IMR-90 (cell line): ENCODE measurements around the gene ZFYVE28. TPM values are rescaled to one million over a fixed set of nuclear protein-coding genes. Genes with fewer than 3 reads are reported as not detected.

Experiments
- ATAC-seq: fragments of 200-7000 bp; cut with Tn5 transposase; 2 replicates; pipeline ENCODE4 v1.9.1; 2020; ENCODE audit warnings: low read depth, mild to moderate bottlenecking, moderate library complexity
- BruUV-seq: library from RNA; stranded (reverse); fragments of 400-500 nt; replicated peaks from 2 replicates; lab custom pipeline; 2021; lab: Mats Ljungman, UMichigan
- CTCF ChIA-PET: fragments of 300-600 bp; formaldehyde crosslinking; extraction: SDS; loops from one replicate; lab custom pipeline; 2021; ENCODE audit warnings: antibody characterized with exemption; lab: Yijun Ruan, JAX
- POLR2A ChIA-PET: fragments of 300-600 bp; sonication (Branson Sonifier 250); formaldehyde crosslinking; loops from one replicate; lab custom pipeline; 2022; ENCODE audit warnings: antibody characterized with exemption; ENCODE audit not compliant: unreplicated experiment; lab: Charles Lee
- DNase-seq: peaks from one replicate; pipeline ENCODE4 v3.0.0; 2013
- H2AFZ ChIP-seq: replicated peaks from 2 replicates; pipeline ENCODE3; 2013; ENCODE audit warnings: low read length, mild to moderate bottlenecking; ENCODE audit not compliant: poor library complexity
- H2AK5ac ChIP-seq: 2 replicates; pipeline ENCODE4 v1.6.1; 2013; ENCODE audit warnings: low read depth, low read length, inconsistent platforms
- H2AK9ac ChIP-seq: replicated peaks from 2 replicates; pipeline ENCODE3; 2013; ENCODE audit warnings: mild to moderate bottlenecking, low read depth, low read length, moderate library complexity; ENCODE audit not compliant: poor library complexity
- H2BK120ac ChIP-seq: 2 replicates; pipeline ENCODE4 v1.6.1; 2013; ENCODE audit warnings: low read depth, low read length, inconsistent platforms
- H2BK15ac ChIP-seq: 3 replicates; pipeline ENCODE4 v1.6.1; 2013; ENCODE audit warnings: low read depth, low read length, inconsistent platforms
- H2BK20ac ChIP-seq: 2 replicates; pipeline ENCODE4 v1.6.1; 2013; ENCODE audit warnings: low read depth, mild to moderate bottlenecking, inconsistent platforms, low read length, moderate library complexity
- H2BK5ac ChIP-seq: 2 replicates; pipeline ENCODE4 v1.6.1; 2013; ENCODE audit warnings: mild to moderate bottlenecking, low read depth, low read length, inconsistent platforms; ENCODE audit not compliant: poor library complexity, severe bottlenecking
- H3K14ac ChIP-seq: replicated peaks from 2 replicates; pipeline ENCODE4 v1.6.1; 2013; ENCODE audit warnings: low read depth, low read length, inconsistent platforms
- H3K18ac ChIP-seq: 2 replicates; pipeline ENCODE4 v1.6.1; 2013; ENCODE audit warnings: low read depth, low read length, control low read depth
- H3K23ac ChIP-seq: 2 replicates; pipeline ENCODE4 v1.6.1; 2013; ENCODE audit warnings: low read depth, low read length, inconsistent platforms
- H3K27ac ChIP-seq: 2 replicates; pipeline ENCODE4 v1.5.1; 2013; ENCODE audit warnings: mild to moderate bottlenecking, control low read depth, low read length; ENCODE audit not compliant: insufficient read depth
- H3K27me3 ChIP-seq: 2 replicates; pipeline ENCODE4 v1.6.1; 2013; ENCODE audit warnings: low read length; ENCODE audit not compliant: control insufficient read depth, insufficient read depth
- H3K36me3 ChIP-seq: 2 replicates; pipeline ENCODE4 v1.6.1; 2013; ENCODE audit warnings: low read length, mixed read lengths; ENCODE audit not compliant: control insufficient read depth, insufficient read depth
- H3K4ac ChIP-seq: 2 replicates; pipeline ENCODE4 v1.6.1; 2013; ENCODE audit warnings: low read depth, low read length, inconsistent platforms
- H3K4me1 ChIP-seq: 2 replicates; pipeline ENCODE4 v1.6.1; 2013; ENCODE audit warnings: low read length, mixed read lengths; ENCODE audit not compliant: control insufficient read depth, insufficient read depth
- H3K4me2 ChIP-seq: 2 replicates; pipeline ENCODE4 v1.6.1; 2013; ENCODE audit warnings: low read depth, mild to moderate bottlenecking, control low read depth, low read length, moderate library complexity
- H3K4me3 ChIP-seq: 2 replicates; pipeline ENCODE4 v1.5.1; 2013; ENCODE audit warnings: low read depth, mild to moderate bottlenecking, control low read depth, low read length, moderate library complexity; ENCODE audit not compliant: insufficient read depth
- H3K56ac ChIP-seq: 2 replicates; pipeline ENCODE4 v1.6.1; 2013; ENCODE audit warnings: low read length, inconsistent platforms; ENCODE audit not compliant: insufficient read depth; ENCODE audit errors: extremely low read depth
- H3K79me1 ChIP-seq, 2 experiments: 2 replicates each; pipeline ENCODE4 v1.6.1; 2013; ENCODE audit warnings: low read length in 2 of 2, inconsistent platforms in 1 of 2, low read depth in 1 of 2
- H3K9ac ChIP-seq: 2 replicates; pipeline ENCODE4 v1.6.1; 2013; ENCODE audit warnings: low read depth, low read length, control low read depth
- H3K9me1 ChIP-seq: 2 replicates; pipeline ENCODE4 v1.6.1; 2013; ENCODE audit warnings: low read length, inconsistent platforms; ENCODE audit not compliant: insufficient read depth
- H3K9me3 ChIP-seq: 2 replicates; pipeline ENCODE4 v1.6.1; 2013; ENCODE audit warnings: low read length; ENCODE audit not compliant: control insufficient read depth, insufficient read depth
- H4K20me1 ChIP-seq: 2 replicates; pipeline ENCODE4 v1.6.1; 2013; ENCODE audit warnings: low read length, inconsistent platforms; ENCODE audit not compliant: insufficient read depth
- H4K5ac ChIP-seq: 2 replicates; pipeline ENCODE4 v1.6.1; 2013; ENCODE audit warnings: mild to moderate bottlenecking, low read depth, low read length, control low read depth
- H4K8ac ChIP-seq, 2 experiments: 2 replicates each; pipeline ENCODE4 v1.6.1; 2013; ENCODE audit warnings: low read depth in 2 of 2, low read length in 2 of 2, control low read depth in 1 of 2, inconsistent platforms in 1 of 2
- H4K91ac ChIP-seq: 2 replicates; pipeline ENCODE4 v1.6.1; 2013; ENCODE audit warnings: low read depth, low read length, inconsistent platforms; ENCODE audit not compliant: insufficient read depth
- CTCF ChIP-seq: conservative IDR thresholded peaks from 2 replicates; pipeline ENCODE4 v1.5.1; 2012; ENCODE audit warnings: mild to moderate bottlenecking, low read depth, low read length, improper control_type of control experiment
- ELK1 ChIP-seq: fragments of 150-350 bp; IDR thresholded peaks from 2 replicates; pipeline ENCODE4 v1.6.1; 2016; ENCODE audit warnings: low read depth, mild to moderate bottlenecking, low read length, moderate library complexity, borderline replicate concordance
- FOS ChIP-seq: fragments of 150-350 bp; IDR thresholded peaks from 2 replicates; pipeline ENCODE4 v1.6.1; 2016; ENCODE audit warnings: low read depth, low read length
- MAFK ChIP-seq: IDR thresholded peaks from 2 replicates; pipeline ENCODE4 v1.6.1; 2012; ENCODE audit warnings: low read depth, low read length, improper control_type of control experiment
- POLR2A ChIP-seq: IDR thresholded peaks from 2 replicates; pipeline ENCODE4 v1.6.1; 2012; ENCODE audit warnings: mild to moderate bottlenecking, low read depth, low read length
- WGBS, 2 experiments: methylation state at CpG; one replicate each; pipeline versions ENCODE4 v1.1.5 to v1.1.7; 2013; ENCODE audit warnings: missing lambda C conversion rate in 2 of 2; ENCODE audit not compliant: insufficient read length in 1 of 2; ENCODE audit errors: extremely low coverage in 2 of 2; 5-methylcytosine and 5-hydroxymethylcytosine counted together
- dilution Hi-C: fragments of 300-500 bp; cut with HindIII; formaldehyde crosslinking; loops from one replicate; pipeline ENCODE4 v1.14.3; 2018; ENCODE audit warnings: low sequenced_read_pairs; ENCODE audit not compliant: unreplicated experiment
- in situ Hi-C: fragments of 300-500 bp; cut with MboI; formaldehyde crosslinking; loops from 3 replicates; pipeline ENCODE4 v1.14.3; 2019; ENCODE audit warnings: low sequenced_read_pairs, inconsistent platforms, mixed read lengths
- intact Hi-C: fragments of 100-400 bp; cut with micrococcal nuclease; formaldehyde crosslinking; loops from 2 replicates; pipeline ENCODE4 v1.10.0; 2022
- polyA plus RNA-seq, 3 experiments: library from polyadenylated mRNA; depleted of rRNA; stranded (reverse); fragments of >200 nt; gene quantifications; 2 replicates each; pipeline ENCODE4 v1.2.3, GENCODE V29; 2012; ENCODE audit warnings: low replicate concordance in 1 of 3
- total RNA-seq: library from RNA; depleted of rRNA; stranded (reverse); fragments of >200 nt; gene quantifications from 2 replicates; pipeline ENCODE4 v1.2.3, GENCODE V29; 2012

The ZFYVE28 gene
- total and polyA plus RNA-seq, 2 of the 4 experiments (the other 2 are of a cell fraction) = 0.36 to 1.2 TPM

GRCh38 chr4:2385516-2385915 is 32.9 kb downstream of the ZFYVE28 start:
- ATAC-seq = no peak
- in situ Hi-C loops = no loop called here

More at GRCh38 chr4:2385516-2385915, 32.9 kb downstream of the ZFYVE28 start:
- no peak overlapping the region for H2BK5ac ChIP-seq
- H3K4ac ChIP-seq = no peak overlapping the region
- H2AK5ac ChIP-seq = no peak overlapping the region
- H4K20me1 ChIP-seq = no peaks in the 10 kb centered on the region
- BruUV-seq = no TSS peak
- no peak overlapping the region for H4K8ac ChIP-seq
- H3K27ac ChIP-seq = no peak overlapping the region
- DNase-seq = no peak
- H3K36me3 ChIP-seq = no peaks in the 10 kb centered on the region
- TF ChIP-seq ELK1 (no peak), CTCF (no peak), POLR2A (no peak), MAFK (no peak), FOS (no peak)
- H2AFZ ChIP-seq = no peak overlapping the region
- intact Hi-C loops = no loop called here
- dilution Hi-C loops = no loop called here
- H3K23ac ChIP-seq = no peak overlapping the region
- H2AK9ac ChIP-seq = no peak overlapping the region
- peaks cover 54% of the 10 kb centered on the region for H3K27me3 ChIP-seq
- H2BK15ac ChIP-seq = no peak overlapping the region
- H3K79me1 ChIP-seq = no peaks in the 10 kb centered on the region
- H3K9ac ChIP-seq = no peak overlapping the region
- no peak overlapping the region for H3K4me2 ChIP-seq
- no peak overlapping the region for H4K91ac ChIP-seq
- no peak overlapping the region for H3K18ac ChIP-seq
- no peak overlapping the region for H2BK120ac ChIP-seq
- no peaks in the 10 kb centered on the region for H3K4me1 ChIP-seq
- no peak overlapping the region for H2BK20ac ChIP-seq
- ChIA-PET POLR2A (no interaction called here), CTCF (interaction anchor here (0.6 kb wide), 1 partner anchor 9 kb away, joined by 7 read pairs; no protein-coding TSS in a partner anchor)
- H3K9me1 ChIP-seq = no peaks in the 10 kb centered on the region
- H4K5ac ChIP-seq = no peak overlapping the region
- no peak overlapping the region for H3K4me3 ChIP-seq
- no peak overlapping the region for H3K14ac ChIP-seq
- H3K56ac ChIP-seq = no peak overlapping the region
- WGBS, 2 experiments = 79% methylated on average over 5 of the region's 8 CpGs; no CpG with 5 or more reads in 1 of the 2 experiments
- H3K9me3 ChIP-seq = 0 out of 2 replicates have a peak, but pooled peaks cover 2% of the 10 kb centered on the region
